ENCODE data around the gene ODF2. TPM values are rescaled to one million over a fixed set of nuclear protein-coding genes. Genes with fewer than 3 reads are reported as not detected.
A peak's percentile ranks its signal among the peaks of the same experiment; 100 is the strongest.
"Not testable (repeated sequence)": the region's sequence is repeated elsewhere in the genome, so short reads cannot be mapped to it uniquely, and the experiment has no call there.

The ODF2 gene
- polyA plus RNA-seq, 2 of the 4 experiments (the other 2 are of a cell fraction) = 24.7 to 29.6 TPM

- no peak for TF ChIP-seq HOXA7 (CRISPR knock-in tag; IDR thresholded peaks at IDR 0.05)
- TF ChIP-seq GATA3 (IDR thresholded peaks at IDR 0.05; ENCODE audit: borderline replicate concordance) = no peak
- TF ChIP-seq CEBPB (IDR thresholded peaks at IDR 0.05) = no peak
- TF ChIP-seq HOXB5 (CRISPR knock-in tag; IDR thresholded peaks at IDR 0.05) = no peak
Measured at GRCh38 chr9:128412120-128412790, 43.6 kb upstream of the ODF2 start (continued).

- H3K4me3 ChIP-seq; POLR2A ChIA-PET; FAIRE-seq; H3K4me1 ChIP-seq; DNase-seq (ENCODE audit: low read depth in 1 of 2, low spot score in 1 of 2); H3K27ac ChIP-seq; ATAC-seq; H3K9me3 ChIP-seq; H3K4me2 ChIP-seq: not testable (repeated sequence)
- CTCF ChIA-PET = interaction anchor here (0.7 to 7.0 kb wide), 12 partner anchors 10 to 136 kb away, joined by 3 to 52 read pairs (median 4); no protein-coding TSS in a partner anchor
- 83% methylated on average over 13 of the region's 13 CpGs for WGBS (ENCODE audit: missing lambda C conversion rate)
Measured at GRCh38 chr9:128413728-128414127, 42.1 kb upstream of the ODF2 start.

- ChIA-PET POLR2A (no interaction called here), CTCF (interaction anchor here (0.7 to 7.0 kb wide), 11 partner anchors 9 to 135 kb away, joined by 3 to 52 read pairs (median 5); no protein-coding TSS in a partner anchor)
- no peak overlapping the region for H3K4me3 ChIP-seq
- DNase-seq (ENCODE audit: low read depth in 1 of 2, low spot score in 1 of 2) = peak; percentile 55 to 64
- 0 out of 2 replicates have a peak, but pooled peaks have one; percentile 16 for TF ChIP-seq MAX (IDR thresholded peaks at IDR 0.05)
- no peak for TF ChIP-seq NR3C1 (IDR thresholded peaks at IDR 0.05)
- peak; percentile 24; the same call in 1 of the 3 replicates for TF ChIP-seq CTCF (IDR thresholded peaks at IDR 0.05)
- H3K4me2 ChIP-seq = no peak overlapping the region
- no peaks in the 10 kb centered on the region for H3K9me3 ChIP-seq
- WGBS (ENCODE audit: missing lambda C conversion rate) = 8% methylated on average over 3 of the region's 3 CpGs
- peaks cover 6% of the 10 kb centered on the region; the same call in 2 of the 3 replicates for H3K4me1 ChIP-seq
- no peak overlapping the region for H3K27ac ChIP-seq
- FAIRE-seq = no peak
- peak; percentile 71 to 75 for ATAC-seq
Measured at GRCh38 chr9:128414461-128414860, 41.3 kb upstream of the ODF2 start.

GRCh38 chr9:128415281-128415680, 40.5 kb upstream of the ODF2 start:
- H3K4me2 ChIP-seq = no peak overlapping the region
- no peak for TF ChIP-seq PHF8 (IDR thresholded peaks at IDR 0.05; ENCODE audit: borderline replicate concordance, low read depth)
- no peak for TF ChIP-seq HDAC2 (IDR thresholded peaks at IDR 0.05)
- TF ChIP-seq SREBF2 (IDR thresholded peaks at IDR 0.05) = no peak
- TF ChIP-seq REST (IDR thresholded peaks at IDR 0.05) = no peak
- no peak for TF ChIP-seq HOXB13 (CRISPR knock-in tag; IDR thresholded peaks at IDR 0.05; ENCODE audit: low read depth)
- no peak for TF ChIP-seq CEBPB (IDR thresholded peaks at IDR 0.05)
- no peak for TF ChIP-seq EHF (CRISPR knock-in tag; IDR thresholded peaks at IDR 0.05)
- TF ChIP-seq SMC3 (IDR thresholded peaks at IDR 0.05) = no peak
- no peak for TF ChIP-seq RARB (CRISPR knock-in tag; IDR thresholded peaks at IDR 0.05)
- TF ChIP-seq ATOH8 (CRISPR knock-in tag; IDR thresholded peaks at IDR 0.05; ENCODE audit: low read depth) = no peak
- no peak for TF ChIP-seq NPAS2 (CRISPR knock-in tag; IDR thresholded peaks at IDR 0.05; ENCODE audit: borderline replicate concordance)
- TF ChIP-seq CBX2 (IDR thresholded peaks at IDR 0.05; ENCODE audit: borderline replicate concordance, low read depth) = no peak
- DNase-seq (ENCODE audit: low read depth in 1 of 2, low spot score in 1 of 2) (no peak), FAIRE-seq (no peak), ATAC-seq (no peak)
- no peak overlapping the region for H3K27ac ChIP-seq
- WGBS (ENCODE audit: missing lambda C conversion rate) = 60% methylated on average over 2 of the region's 2 CpGs
- H3K4me3 ChIP-seq = no peak overlapping the region
- ChIA-PET CTCF (interaction anchor here (1.1 to 7.0 kb wide), 5 partner anchors 16 to 64 kb away, joined by 3 to 52 read pairs (median 5); no protein-coding TSS in a partner anchor), POLR2A (no interaction called here)
- H3K4me1 ChIP-seq = peaks cover 9% of the 10 kb centered on the region; the same call in 2 of the 3 replicates
- H3K9me3 ChIP-seq = no peaks in the 10 kb centered on the region
